Brain microvascular endothelial cell (primary cell): ENCODE data around the gene ADGRG6.

ENCODE experiments used
- DNase-seq: peaks from one replicate; pipeline ENCODE4 v3.0.0-alpha.2; 2020
- H3K27ac ChIP-seq: fragments of 250-450 bp; sonication (Bioruptor Pico); 2 replicates; pipeline ENCODE4 v1.5.1; 2020; ENCODE audit warnings: mild to moderate bottlenecking, moderate library complexity
- H3K27me3 ChIP-seq: fragments of 250-450 bp; sonication (Bioruptor Pico); replicated peaks from 2 replicates; pipeline ENCODE4 v1.5.1; 2020; ENCODE audit warnings: mild to moderate bottlenecking
- H3K36me3 ChIP-seq: fragments of 250-450 bp; sonication (Bioruptor Pico); replicated peaks from 2 replicates; pipeline ENCODE4 v1.5.1; 2020; ENCODE audit warnings: mild to moderate bottlenecking
- H3K4me3 ChIP-seq: 2 replicates; pipeline ENCODE4 v1.5.1; 2011; ENCODE audit warnings: low read depth, mild to moderate bottlenecking, control low read depth, low read length, moderate library complexity
- in situ Hi-C: cut with HindIII; loops from 2 replicates; pipeline ENCODE4 v1.10.0; 2017; ENCODE audit warnings: low sequenced_read_pairs, low pct_ligation_motif_present
- TF ChIP-seq, protein P1 (sequence below): IDR thresholded peaks from 2 replicates; pipeline ENCODE4 v1.5.1; 2011; ENCODE audit warnings: low read depth, mild to moderate bottlenecking, moderate library complexity, low read length, control low read depth, inconsistent platforms; ENCODE audit errors: missing control alignments

ADGRG6 gene

DNA sequence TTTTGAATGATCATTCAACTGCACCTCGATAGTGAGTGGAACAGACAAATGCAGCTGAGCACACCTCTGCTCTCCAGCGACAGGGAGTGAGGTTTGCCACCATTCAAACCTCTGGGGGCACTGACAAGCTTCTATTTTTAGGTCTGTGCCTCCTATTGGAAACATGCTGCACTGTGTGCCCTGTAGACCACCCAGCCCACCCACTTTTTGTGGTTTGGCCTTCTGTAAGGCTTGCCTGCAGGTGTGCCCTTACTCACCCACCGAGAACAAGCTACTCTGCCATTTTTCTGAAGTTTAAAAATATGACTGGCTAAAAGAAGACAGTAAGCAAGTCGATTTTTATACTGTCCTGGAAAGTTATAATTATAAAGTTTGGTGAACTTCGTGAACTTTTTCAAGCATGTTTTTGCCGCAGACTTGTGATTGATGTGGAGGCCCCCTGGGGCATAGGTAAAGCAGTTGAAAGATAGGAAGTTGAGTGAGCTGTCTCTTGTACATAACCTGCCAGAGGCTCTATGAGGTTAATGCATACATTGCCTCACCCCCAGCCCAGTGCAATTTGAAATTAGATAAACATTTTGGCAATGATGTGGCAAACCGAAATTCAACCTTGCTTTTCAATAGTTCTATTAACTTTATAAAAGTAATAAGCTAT is 53.8 kb downstream of the ADGRG6 start:
- DNase-seq = no peak
- TF ChIP-seq, protein P1, sequence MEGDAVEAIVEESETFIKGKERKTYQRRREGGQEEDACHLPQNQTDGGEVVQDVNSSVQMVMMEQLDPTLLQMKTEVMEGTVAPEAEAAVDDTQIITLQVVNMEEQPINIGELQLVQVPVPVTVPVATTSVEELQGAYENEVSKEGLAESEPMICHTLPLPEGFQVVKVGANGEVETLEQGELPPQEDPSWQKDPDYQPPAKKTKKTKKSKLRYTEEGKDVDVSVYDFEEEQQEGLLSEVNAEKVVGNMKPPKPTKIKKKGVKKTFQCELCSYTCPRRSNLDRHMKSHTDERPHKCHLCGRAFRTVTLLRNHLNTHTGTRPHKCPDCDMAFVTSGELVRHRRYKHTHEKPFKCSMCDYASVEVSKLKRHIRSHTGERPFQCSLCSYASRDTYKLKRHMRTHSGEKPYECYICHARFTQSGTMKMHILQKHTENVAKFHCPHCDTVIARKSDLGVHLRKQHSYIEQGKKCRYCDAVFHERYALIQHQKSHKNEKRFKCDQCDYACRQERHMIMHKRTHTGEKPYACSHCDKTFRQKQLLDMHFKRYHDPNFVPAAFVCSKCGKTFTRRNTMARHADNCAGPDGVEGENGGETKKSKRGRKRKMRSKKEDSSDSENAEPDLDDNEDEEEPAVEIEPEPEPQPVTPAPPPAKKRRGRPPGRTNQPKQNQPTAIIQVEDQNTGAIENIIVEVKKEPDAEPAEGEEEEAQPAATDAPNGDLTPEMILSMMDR = no peak
- H3K36me3 ChIP-seq = no peaks in the 10 kb centered on the region
- in situ Hi-C loops = no loop called here
- H3K4me3 ChIP-seq = no peak overlapping the region
- no peak overlapping the region for H3K27ac ChIP-seq
- H3K27me3 ChIP-seq = no peaks in the 10 kb centered on the region

DNA sequence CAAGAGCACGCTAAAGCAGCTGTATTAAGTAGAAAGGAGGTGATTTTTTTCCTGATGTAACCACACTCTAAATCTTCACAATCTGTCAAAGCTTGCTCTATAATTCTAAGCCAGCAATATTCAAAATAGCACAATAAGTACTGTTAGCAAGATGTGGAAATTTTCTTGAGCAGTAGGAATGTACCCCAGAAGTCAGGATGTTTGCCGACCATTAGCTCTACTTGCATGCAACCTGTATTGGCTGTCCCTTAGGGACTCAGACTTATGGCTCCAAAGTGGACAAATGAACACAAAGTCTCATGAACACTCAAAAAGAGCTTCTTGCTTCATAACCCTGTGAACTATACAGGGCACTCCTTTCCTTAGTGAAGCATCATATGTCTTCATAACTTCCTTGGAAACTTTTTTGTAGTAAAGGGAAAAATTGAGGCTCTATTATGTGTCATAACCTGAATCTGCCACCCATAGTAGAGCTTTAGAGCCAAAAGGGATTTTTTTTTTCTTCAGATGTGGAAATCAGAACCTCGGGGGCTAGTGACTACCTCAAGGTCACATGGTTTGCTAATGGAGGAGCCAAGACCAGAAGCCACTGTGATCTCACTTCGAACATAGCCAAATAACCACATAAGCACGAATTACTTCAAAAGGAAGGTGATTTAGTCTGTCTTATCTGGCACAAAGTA is 54.5 kb downstream of the ADGRG6 start:
- in situ Hi-C loops = no loop called here
- TF ChIP-seq, protein P1 = no peak
- H3K36me3 ChIP-seq = no peaks in the 10 kb centered on the region
- H3K4me3 ChIP-seq = no peak overlapping the region
- H3K27me3 ChIP-seq = no peaks in the 10 kb centered on the region
- no peak for DNase-seq
- H3K27ac ChIP-seq = no peak overlapping the region

DNA sequence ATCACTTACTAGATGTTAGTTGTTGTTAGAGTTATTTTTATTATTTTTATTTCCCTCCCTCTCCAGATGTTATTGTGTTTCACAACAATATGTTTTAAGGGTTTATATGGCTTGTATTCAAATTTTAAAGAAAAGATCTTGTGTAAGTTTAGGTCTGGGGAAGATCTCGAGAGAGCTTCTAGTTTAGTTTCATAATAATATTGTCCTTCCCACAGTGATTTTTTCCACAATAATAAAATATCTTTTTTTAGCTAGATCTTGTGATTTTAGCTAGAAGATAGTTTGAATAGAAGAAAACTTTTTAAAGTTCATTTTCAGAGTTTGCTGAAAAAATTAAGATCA is 55.0 kb downstream of the ADGRG6 start:
- H3K4me3 ChIP-seq = no peak overlapping the region
- in situ Hi-C loops = no loop called here
- H3K27ac ChIP-seq = no peak overlapping the region
- no peaks in the 10 kb centered on the region for H3K27me3 ChIP-seq
- TF ChIP-seq, protein P1 = no peak
- no peak for DNase-seq
- no peaks in the 10 kb centered on the region for H3K36me3 ChIP-seq

DNA sequence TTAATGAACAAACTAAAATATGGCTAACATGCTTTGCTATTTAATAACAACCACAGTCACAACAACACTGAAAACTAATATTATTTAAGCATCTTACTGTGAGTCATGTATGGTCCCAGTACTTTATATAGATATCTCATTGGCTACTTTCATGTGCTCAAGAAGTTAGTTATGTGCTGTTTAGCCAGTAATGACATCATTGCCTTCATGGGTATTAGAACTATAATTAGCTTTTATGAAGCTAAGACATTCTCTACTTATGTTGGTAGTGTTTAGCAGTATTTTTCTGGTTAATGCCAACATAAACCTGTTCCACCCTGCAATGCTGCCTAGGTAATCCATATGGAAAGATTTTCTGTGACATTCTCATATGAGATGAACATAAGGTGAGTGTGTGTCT is 56.1 kb downstream of the ADGRG6 start:
- Histone ChIP-seq H3K36me3 (no peaks in the 10 kb centered on the region), H3K27me3 (no peaks in the 10 kb centered on the region), H3K27ac (no peak overlapping the region), H3K4me3 (no peak overlapping the region)
- in situ Hi-C loops = no loop called here
- TF ChIP-seq, protein P1 = no peak
- DNase-seq = no peak

DNA sequence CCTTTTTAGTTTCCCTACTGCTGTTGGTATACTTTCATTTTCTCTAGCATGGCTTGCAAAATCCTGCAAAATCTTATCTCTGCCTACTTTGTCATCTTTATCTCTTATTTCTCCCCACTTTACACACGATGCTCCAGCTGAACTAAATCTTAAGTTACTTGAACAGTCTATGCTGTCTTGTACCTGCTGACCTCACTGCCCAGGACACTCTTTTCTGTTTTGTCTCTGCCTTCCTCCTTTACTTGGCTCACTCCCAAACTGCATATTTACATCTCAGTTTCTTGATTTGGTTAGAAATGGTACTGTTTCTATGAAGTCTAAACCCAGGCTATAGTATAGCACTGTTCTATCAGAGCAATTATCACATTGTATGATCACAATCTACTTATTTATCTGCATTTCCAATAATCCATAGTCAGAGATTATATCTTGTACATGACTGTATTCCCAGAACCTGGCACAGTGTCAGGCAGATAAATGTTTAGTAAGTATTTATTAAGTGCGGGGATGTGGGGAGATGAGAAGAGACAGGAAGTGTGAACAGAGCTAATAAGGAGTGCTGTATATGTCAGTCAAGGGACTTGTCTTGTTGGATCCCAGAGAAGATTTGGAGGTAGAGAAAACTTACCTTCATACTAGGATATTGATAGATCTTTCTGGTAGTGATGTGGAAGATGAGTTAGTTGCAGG is 57.6 kb downstream of the ADGRG6 start:
- Histone ChIP-seq H3K27me3 (no peaks in the 10 kb centered on the region), H3K36me3 (no peaks in the 10 kb centered on the region), H3K4me3 (no peak overlapping the region), H3K27ac (no peak overlapping the region)
- no peak for DNase-seq
- in situ Hi-C loops = no loop called here
- TF ChIP-seq, protein P1 = no peak
